Stimulated activated CD8-positive, alpha-beta memory T cell treated with anti-CD3 and anti-CD28 coated beads, Interleukin-4, amount 100 ng/mL, for 24 hours (primary cell): ENCODE data around the gene TMEM219.
"Not testable (repeated sequence)": the region's sequence is repeated elsewhere in the genome, so short reads cannot be mapped to it uniquely, and the experiment has no call there.

Source experiments
- DNase-seq: peaks from one replicate; pipeline ENCODE4 v3.0.0-alpha.2; 2020; ENCODE audit warnings: low read depth

The TMEM219 gene

DNA sequence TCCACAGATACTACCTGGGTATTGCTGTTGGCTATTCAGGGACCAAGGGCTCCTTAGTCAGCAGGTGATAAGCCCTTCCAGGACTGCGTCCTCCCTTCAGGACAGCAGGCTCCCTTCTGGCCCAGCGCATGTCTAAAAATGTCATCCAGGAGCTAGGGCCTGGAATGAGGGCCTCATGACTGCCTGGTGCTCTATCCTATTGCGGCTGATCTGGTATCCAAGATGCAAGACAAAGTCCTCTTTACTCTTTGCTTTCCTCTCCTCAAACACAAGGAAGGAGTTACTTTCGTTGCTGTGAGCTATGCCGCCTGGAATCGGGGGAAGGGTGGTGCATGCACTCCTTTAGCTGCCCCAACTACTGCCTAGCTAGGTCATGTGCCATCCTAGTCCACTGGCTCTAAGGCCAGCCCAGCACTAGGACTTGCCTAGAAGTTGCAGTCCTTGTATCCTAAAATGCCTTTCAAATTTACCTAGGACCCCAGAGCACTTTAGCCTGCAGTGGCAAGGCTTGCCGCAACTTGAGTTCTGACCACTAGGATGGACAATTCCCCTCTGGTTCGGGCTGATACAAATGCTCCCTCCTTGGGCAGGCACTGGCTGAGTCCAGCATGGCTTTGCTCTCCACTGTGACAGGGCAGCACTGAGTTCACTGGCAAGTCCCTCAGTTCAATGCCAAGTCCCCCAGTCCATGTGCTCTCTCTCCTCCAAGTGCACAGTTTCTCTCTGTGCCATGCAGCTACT is 10.1 kb upstream of the TMEM219 start:
- no peak for DNase-seq

DNA sequence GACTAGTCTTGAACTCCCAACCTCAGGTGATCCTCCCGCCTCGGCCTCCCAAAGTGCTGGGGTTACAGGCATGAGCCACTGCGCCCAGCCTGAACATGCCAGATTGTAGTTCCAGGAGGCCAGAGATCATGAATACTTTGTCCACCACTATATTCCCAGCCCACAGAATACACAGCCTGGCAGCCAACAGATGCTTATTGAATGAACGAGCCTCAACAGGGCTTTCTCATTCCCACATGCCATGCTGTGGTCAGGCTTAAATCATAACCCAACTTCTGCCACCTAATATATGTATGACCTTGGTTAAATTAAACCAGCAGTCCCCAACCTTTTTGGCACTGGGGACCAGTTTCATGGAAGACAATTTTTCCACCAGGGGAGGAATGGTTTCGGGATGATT is 3.1 kb upstream of the TMEM219 start:
- DNase-seq, result no peak

DNA sequence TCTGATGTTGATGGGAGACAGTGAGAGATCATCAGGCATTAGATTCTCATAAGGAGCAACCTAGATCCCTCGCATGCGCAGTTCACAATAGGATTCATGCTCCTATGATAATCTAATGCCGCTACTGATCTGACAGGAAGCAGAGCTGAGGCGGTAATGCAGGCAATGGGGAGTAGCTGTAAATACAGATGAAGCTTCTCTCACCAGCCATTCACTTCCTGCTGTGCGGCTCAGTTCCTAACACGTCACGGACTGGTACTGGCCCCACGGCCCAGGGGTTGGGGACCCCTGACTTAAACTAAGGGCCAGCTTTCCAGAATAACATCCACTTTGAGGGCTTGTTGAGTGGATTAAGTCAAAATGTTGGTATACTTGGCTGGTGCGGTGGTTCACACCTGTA is 2.6 kb upstream of the TMEM219 start:
- no peak for DNase-seq

DNA sequence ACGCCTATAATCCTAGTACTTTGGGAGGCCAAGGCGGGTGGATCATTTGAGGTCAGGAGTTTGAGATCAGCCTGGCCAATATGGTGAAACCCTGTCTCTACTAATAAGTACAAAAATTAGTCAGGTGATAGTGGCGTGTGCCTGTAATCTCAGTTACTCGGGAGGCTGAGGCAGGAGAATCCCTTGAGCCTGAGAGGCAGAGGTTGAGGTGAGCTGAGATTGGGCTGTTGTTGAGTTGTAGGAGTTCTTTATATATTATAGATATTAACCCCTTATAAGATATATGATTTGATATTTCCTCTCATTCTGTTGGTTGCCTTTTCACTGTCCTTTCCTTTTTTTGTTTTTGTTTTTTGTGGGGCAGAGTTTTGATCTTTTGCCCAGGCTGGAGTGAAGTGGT is 2.1 kb upstream of the TMEM219 start:
- not testable (repeated sequence) for DNase-seq

DNA sequence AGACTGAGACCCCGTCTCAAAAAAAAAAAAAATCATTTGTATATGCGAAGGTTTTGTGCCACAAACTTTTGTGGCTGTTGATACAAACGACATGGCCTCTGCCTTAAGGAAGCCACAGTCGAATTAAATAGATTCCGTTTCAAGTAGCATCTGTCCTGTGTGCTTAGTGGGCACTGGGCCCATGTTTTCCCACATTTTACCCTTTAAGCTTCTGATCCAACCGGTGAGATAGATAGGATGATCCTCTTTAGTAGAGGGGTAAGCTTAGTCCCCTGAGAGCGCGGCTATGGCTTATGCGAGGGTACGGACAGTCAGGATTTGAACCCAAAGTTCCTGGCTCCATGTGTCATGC is 776 bp upstream of the TMEM219 start:
- DNase-seq, result no peak

DNA sequence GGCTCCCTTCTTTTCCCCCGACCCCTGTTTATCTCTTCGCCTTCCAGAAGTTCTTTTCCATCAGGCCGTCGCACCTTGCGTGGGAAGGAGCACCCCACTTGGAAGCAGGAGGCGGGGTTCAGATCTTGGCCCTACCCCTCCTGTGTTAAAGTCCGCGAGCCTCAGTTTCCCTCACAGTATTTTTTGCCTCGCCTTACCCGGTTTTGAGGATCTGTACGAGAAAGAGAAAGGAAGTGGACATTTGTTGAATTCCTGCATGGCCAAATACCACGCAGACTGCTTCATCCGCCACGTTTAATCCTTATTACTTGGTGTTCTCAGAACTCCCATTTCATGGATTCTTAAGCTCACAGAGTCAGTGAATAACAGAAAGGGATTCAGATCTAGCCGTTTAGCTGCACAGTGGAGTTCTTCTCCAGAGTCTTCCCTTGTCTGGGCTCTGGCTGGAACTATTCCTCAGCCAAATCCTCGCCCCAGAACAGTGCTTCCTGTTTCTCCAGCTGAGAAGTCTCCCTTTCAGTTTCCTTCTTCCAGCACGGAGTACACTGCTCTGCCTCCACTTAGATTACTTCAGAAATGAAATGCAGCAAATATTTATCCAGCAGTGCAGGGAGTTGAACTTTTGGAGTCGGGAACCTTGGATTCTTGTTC is 590 bp downstream of the TMEM219 start:
- DNase-seq, result no peak

DNA sequence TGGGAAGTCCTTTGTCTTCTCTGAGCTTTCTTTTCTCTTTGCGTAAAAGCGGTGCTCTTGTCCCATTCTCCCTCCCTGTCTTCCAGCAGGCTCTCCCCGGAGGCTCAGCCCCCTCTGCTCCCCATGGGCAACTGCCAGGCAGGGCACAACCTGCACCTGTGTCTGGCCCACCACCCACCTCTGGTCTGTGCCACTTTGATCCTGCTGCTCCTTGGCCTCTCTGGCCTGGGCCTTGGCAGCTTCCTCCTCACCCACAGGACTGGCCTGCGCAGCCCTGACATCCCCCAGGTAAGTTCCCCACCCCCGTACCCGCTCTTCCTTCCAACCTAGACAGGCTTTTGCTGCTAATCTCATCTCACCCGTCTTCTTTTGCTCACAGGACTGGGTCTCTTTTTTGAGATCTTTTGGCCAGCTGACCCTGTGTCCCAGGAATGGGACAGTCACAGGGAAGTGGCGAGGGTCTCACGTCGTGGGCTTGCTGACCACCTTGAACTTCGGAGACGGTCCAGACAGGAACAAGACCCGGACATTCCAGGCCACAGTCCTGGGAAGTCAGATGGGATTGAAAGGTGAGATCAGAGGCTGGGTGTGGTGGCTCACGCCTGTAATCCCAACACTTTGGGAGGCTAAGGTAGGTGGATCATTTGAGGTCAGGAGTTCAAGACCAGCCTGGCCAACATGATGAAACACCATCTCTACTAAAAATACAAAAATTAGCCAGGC is 1.3 kb downstream of the TMEM219 start:
- no peak for DNase-seq

DNA sequence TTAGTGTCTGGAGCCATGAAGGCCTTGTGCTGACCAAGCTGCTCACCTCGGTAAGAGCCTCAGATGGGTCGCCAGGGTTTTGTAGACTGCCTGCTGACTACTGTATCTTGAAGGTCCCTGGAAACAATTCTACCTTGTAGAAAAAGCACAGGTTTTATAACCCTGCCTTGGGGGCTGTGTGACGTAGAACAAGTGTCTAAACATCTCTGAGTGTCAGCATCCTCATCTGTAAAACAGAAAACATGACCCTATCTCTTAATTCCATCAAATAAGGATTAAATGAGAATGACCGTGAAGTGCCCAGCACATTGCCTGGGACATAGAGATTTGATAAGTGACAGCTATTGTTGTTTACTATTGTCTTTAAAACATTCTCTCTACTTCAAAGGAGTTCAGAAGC is 6.3 kb downstream of the TMEM219 start:
- no peak for DNase-seq

DNA sequence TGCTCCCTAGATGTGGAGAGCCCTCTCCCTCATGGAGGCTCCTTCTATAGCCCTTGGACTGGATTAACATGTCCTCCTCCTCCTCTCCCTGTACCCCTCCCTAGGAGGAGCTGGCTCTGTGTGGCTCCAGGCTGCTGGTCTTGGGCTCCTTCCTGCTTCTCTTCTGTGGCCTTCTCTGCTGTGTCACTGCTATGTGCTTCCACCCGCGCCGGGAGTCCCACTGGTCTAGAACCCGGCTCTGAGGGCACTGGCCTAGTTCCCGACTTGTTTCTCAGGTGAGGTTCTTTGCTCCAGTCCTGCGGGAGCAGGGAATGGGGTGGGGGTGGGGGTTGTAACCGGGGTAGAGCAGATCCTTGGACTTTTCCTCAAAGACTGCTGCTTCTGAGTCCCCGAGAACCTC is 9.4 kb downstream of the TMEM219 start:
- no peak for DNase-seq

DNA sequence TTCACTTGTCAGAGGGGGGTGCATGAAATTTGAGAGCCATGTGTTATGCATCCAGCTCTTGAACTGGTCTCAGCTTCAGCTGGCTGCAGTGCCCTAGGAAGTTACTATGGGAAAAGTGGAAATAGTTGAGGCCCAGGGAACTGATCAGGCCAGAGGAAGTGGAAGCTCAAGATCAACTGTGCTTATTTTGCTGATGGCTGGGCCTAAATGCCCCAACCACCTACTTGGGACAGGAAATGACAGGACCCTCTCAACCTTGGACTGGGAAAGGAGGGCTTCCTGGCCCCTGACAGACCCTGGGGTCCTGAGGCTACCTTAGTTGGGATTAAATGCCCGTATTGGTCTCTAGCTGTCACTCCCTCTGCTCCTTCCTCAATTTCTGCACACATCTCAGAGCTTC is 10.6 kb downstream of the TMEM219 start:
- DNase-seq, result no peak

DNA sequence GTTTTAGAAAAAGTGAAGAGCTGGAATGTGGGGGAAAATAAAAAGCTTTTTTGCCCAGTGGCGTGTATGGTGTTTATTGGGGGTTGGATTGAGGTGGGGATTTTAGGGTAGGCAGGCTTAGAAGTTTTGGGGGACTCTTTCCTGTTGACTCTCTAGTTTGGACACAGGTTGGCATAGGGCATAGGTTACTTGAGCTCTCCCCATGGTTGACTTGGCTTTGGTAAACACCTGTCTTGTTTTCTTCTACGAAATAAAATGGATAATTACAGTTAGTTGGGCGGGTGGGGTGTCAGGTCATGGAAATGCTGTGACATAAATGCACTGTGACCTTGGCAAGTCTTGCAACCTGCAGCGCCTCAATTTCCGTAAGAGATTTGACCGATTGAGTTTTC is 11.1 kb downstream of the TMEM219 start:
- no peak for DNase-seq

DNA sequence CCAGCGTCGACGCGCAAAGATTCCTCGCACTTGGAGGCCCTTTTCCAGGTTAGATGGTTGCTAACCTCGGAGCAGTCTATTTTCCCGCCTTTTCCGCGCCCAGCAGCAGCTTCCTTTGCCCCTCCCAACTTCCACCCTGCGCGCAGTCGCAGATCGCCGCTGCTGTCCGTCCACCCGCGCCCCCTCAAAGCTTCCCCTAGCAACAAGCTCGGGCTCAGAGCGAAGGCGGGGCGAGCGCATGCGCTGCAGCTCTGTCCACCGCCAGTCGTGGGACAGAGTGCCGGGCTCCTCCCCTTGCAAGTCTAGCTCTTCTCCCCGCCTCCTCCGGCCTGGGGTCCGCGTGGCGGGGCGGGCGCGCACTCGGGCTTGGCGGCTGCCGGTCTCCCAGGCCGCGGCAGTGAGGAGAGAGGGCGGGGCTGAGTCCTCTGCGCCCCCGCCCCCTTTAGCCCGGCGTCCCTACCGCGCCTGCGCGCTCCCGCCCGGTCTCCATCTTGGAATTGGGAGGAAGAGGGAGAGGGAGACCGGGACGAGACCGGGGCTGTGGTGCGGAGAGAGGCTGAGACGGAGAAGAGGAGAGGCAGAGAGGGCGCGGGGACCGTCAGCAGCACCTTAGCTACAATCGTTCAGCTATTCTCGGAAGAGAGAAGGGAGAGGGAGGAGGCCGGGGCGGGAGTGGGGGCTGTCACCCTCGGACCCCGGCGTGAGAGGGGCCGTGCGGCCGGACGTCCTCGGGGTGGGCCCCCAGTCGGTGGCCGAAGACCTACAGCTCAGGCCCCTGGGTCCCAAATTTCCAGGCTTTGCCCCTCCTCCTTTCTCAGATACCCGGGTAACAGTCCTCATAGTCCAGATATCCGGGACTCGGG is 11.7 kb downstream of the TMEM219 start, which contains the start of gene TAOK2:
TSS of gene TAOK2 (plus strand) at position 485 of the 863 bp plus-strand sequence. CDS start 3,905 bp downstream, outside the sequence.
- DNase-seq, result peak; percentile 97

DNA sequence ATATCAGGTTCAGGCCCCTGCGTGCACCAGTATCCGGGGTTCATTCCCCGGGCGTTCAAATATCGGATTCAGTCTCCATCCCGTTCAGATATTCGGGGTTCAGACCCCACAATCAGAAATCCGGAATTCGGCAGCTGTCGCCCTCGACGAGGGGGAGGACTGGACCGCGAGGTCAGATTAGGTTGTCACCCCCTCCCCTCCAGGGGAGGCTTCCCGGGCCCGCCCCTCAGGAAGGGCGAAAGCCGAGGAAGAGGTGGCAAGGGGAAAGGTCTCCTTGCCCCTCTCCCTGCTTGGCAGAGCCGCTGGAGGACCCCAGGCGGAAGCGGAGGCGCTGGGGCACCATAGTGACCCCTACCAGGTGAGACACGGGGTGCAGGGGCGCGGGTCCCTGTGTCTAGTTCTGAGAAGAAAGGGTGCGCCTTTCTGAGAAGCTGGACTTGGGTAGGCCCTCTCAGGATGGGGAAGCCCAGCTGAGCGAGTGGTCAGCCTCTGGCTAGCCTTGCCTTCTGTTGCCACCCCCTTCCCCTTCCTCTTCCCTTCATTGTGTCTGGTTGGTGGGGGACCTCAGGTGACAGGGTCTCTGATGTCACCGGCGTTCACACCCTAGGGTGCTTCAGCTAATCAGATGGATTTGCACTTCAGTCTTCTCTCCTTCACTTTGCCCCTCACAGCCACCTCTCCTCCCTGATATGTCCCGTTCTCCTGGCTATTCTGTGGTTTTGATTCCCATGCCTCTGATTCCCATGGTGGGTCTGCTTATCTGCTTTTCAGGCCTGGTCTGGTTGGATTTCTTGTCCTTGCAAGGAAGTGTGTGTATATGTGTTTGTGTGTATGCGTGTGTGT is 12.6 kb downstream of the TMEM219 start:
- no peak for DNase-seq

DNA sequence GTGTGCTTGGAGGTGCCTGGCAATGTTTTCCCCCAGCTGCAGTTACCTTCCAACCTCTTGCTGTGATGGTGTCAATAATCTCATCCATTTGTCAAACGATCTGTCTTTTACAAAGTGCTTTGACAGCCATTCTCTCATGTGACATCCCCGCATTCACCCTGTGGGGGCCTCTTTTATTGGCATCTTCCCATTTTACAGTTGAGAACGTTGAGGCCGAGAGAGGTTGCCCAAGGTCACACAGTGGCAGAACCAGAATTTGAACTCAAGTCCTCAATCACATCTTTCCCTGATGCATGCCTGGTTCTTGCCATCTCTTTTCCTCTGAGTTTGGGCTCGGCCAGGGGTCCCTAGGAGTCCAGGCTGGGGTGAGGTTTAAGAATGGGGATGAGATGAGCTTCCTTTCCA is 13.3 kb downstream of the TMEM219 start:
- DNase-seq, result no peak

DNA sequence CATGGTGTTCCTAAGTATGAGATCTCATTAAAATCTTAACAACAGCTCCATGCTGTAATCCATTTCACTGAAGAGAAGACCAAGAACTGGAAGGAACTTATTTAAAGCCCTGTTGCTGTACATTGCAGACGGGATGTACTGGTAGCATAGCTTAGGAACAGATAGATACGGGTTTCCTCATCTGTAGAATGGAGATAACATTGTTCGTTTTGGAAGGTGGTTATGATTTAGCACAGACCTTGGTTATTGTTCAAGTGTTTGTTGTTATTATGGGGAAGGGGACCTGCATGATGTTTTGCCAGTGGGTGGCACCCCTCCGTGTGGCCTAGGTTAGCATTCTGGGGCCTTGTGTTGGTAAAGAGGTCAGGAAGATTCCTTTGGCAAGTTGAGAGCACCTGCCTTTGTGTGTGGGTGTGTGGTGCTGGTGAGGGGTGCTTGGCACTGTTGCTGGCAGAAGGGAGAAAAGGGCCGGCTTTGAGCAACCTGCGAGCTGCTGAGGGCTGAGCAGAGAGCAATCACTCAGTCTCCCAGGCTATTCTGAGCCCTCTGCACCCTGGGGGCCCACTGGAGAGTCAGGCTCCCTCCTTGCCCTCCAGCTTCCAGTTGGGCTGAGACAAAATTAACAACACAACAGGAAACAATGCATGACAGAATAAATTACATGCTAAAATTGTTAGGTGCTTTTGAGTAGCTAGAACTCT is 14.1 kb downstream of the TMEM219 start:
- no peak for DNase-seq

DNA sequence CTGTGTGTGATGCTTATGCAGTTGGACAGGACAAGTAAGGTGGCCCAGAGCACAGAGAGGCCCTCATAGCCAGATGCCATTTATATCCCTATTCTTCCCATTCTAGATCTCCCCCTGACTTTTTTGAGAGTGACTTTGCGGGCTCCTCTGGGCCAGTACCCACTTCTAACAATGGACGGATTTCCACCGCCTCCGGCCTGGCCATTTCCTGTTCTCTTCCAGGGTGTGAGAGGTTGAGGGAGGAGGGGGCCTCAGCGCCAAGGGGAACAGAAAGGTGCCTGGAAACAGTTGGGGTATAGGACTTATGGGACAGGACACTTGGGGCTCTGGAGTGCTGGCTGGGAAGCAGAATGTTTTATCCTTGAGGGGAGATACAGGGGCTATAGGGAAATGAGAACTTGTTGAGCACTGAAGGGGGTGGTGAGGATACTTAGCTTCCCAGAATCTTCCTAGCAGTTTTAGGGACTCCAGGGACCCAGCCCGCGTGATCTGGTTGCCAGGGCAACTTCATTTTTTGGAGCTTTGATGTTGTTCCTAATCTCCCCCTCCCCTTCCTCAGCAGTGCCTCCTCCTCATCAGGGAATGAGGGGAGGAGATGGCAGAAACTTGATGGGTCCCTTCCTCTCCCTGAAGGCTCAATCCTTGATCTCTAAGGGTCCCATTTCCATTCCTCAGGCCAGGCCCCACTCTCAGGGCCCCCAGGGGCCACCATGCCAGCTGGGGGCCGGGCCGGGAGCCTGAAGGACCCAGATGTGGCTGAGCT is 15.4 kb downstream of the TMEM219 start:
- no peak for DNase-seq

DNA sequence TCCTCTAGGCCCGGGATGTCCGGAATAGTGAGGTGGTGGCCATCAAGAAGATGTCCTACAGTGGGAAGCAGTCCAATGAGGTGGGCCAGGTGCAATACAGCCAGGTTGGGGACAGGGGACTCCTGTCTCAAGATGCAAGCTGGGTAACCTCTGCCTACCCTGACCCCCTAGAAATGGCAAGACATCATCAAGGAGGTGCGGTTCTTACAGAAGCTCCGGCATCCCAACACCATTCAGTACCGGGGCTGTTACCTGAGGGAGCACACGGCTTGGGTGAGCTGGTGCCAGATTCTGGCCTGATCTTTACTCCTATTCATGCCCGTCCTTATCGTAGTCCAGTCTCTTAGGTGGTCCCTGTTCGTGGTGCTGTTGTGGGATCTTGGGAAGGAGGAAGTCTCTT is 16.2 kb downstream of the TMEM219 start:
- no peak for DNase-seq

DNA sequence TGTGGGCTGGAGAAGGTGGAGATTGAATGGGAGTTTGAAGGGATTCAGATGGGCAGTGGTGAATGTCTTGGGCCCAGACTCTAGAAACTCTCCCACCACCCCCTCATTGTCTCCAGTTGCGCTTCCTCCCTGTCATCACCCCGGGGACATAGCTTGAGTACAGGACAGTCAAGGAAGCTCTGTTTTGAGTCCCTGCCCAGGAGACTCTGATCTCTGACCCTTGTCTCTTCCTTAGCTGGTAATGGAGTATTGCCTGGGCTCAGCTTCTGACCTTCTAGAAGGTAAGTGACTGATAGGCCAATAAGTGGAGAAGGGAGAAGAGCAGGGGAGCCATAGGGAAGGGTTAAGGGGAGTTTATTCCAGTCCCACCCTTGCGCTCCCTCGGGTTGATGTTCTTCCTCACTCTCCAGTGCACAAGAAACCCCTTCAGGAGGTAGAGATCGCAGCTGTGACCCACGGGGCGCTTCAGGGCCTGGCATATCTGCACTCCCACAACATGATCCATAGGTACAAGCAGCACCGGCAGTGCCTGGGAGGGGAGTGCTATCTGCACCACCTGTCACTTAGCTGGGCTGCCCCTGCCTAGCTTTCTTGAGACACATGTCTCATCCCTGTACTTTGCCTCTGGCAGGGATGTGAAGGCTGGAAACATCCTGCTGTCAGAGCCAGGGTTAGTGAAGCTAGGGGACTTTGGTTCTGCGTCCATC is 16.8 kb downstream of the TMEM219 start:
- DNase-seq, result no peak
